KG1 (cell line): ENCODE measurements around the gene PPP1R17.

Experiments used
- DNase-seq: peaks from one replicate; lab custom pipeline; 2025; lab: John Stamatoyannopoulos, UW

Gene PPP1R17

GRCh38 chr7:31687024-31687748 lies at the start of gene PPP1R17:
Gene PPP1R17, plus strand, starts transcription at chr7:31687215. Its CDS starts 5,227 bp downstream, at chr7:31692442.
- DNase-seq, result no peak

- DNase-seq, result no peak
Observed at GRCh38 chr7:31640381-31640780, 46.6 kb upstream of the PPP1R17 start.

GRCh38 chr7:31642681-31643115 lies 44.3 kb upstream of the PPP1R17 start:
- no peak for DNase-seq

- DNase-seq, result no peak
Observed at GRCh38 chr7:31646942-31647341, 40.1 kb upstream of the PPP1R17 start.

GRCh38 chr7:31647511-31647910 lies 39.5 kb upstream of the PPP1R17 start:
- DNase-seq, result no peak

- DNase-seq, result no peak
Observed at GRCh38 chr7:31648288-31648687, 38.7 kb upstream of the PPP1R17 start.

- DNase-seq, result no peak
Observed at GRCh38 chr7:31648880-31649279, 38.1 kb upstream of the PPP1R17 start.

- no peak for DNase-seq
Observed at GRCh38 chr7:31651234-31652062, 35.6 kb upstream of the PPP1R17 start.

- DNase-seq, result no peak
Observed at GRCh38 chr7:31652063-31652326, 35.0 kb upstream of the PPP1R17 start.

GRCh38 chr7:31663072-31663471 lies 23.9 kb upstream of the PPP1R17 start:
- no peak for DNase-seq

GRCh38 chr7:31664890-31665289 lies 22.1 kb upstream of the PPP1R17 start:
- DNase-seq, result no peak

GRCh38 chr7:31665546-31665945 lies 21.5 kb upstream of the PPP1R17 start:
- no peak for DNase-seq

GRCh38 chr7:31669461-31669860 lies 17.6 kb upstream of the PPP1R17 start:
- DNase-seq, result no peak

- no peak for DNase-seq
Observed at GRCh38 chr7:31679574-31680305, 7.3 kb upstream of the PPP1R17 start.

GRCh38 chr7:31683445-31684225 lies 3.4 kb upstream of the PPP1R17 start:
- DNase-seq, result no peak

GRCh38 chr7:31688372-31688771 lies 1.4 kb downstream of the PPP1R17 start:
- DNase-seq, result no peak

GRCh38 chr7:31688996-31689395 lies 2.0 kb downstream of the PPP1R17 start:
- DNase-seq, result no peak

- no peak for DNase-seq
Observed at GRCh38 chr7:31690935-31691334, 3.9 kb downstream of the PPP1R17 start.

GRCh38 chr7:31692451-31692850 lies 5.4 kb downstream of the PPP1R17 start:
- DNase-seq, result no peak

GRCh38 chr7:31692871-31693270 lies 5.9 kb downstream of the PPP1R17 start:
- no peak for DNase-seq

GRCh38 chr7:31695859-31696614 lies 9.0 kb downstream of the PPP1R17 start:
- no peak for DNase-seq
